Measurements from ENCODE around the gene GAK. TPM values are rescaled to one million over a fixed set of nuclear protein-coding genes. Genes with fewer than 3 reads are reported as not detected.

GAK gene
- total and polyA plus RNA-seq, 2 of the 4 experiments (the other 2 are of a cell fraction): 45.1 to 133 TPM

- in situ Hi-C loops (cut with MboI; ENCODE audit: low sequenced_read_pairs): no loop called here
- no peak overlapping the region for H3K23ac ChIP-seq (ENCODE audit: low read depth, low read length)
- H2AK9ac ChIP-seq (replicated peaks; ENCODE audit: low read depth, low read length, poor library complexity): no peak overlapping the region
- no peak overlapping the region for H3K4me2 ChIP-seq (ENCODE audit: low read depth, low read length)
- no peak overlapping the region for H2BK5ac ChIP-seq (ENCODE audit: low read depth, low read length, poor library complexity, severe bottlenecking)
- H2AK5ac ChIP-seq (ENCODE audit: low read depth, low read length): no peak overlapping the region
- H2BK120ac ChIP-seq (ENCODE audit: low read depth, low read length): no peak overlapping the region
- POLR2A ChIA-PET (ENCODE audit: unreplicated experiment): no interaction called here
- CTCF ChIA-PET: no interaction called here
- DNase-seq (no peak), ATAC-seq (ENCODE audit: low read depth) (no peak)
- no peak overlapping the region for H2BK20ac ChIP-seq (ENCODE audit: low read depth, low read length)
- WGBS, 2 experiments (ENCODE audit: extremely low coverage in 2 of 2, insufficient read length in 1 of 2): 63% methylated on average over 3 of the region's 7 CpGs; no CpG with 5 or more reads in 1 of the 2 experiments
- H3K56ac ChIP-seq (ENCODE audit: extremely low read depth, insufficient read depth, low read length): no peak overlapping the region
- no TSS peak for BruUV-seq (replicated peaks)
- no peak overlapping the region for H3K18ac ChIP-seq (ENCODE audit: low read depth, low read length)
- H3K4me1 ChIP-seq (ENCODE audit: control insufficient read depth, insufficient read depth, low read length): no peaks in the 10 kb centered on the region
- intact Hi-C loops (cut with micrococcal nuclease): no loop called here
- peaks cover 3% of the 10 kb centered on the region; the same call in 1 of the 2 replicates for H4K20me1 ChIP-seq (ENCODE audit: insufficient read depth, low read length)
- no peak overlapping the region for H3K4ac ChIP-seq (ENCODE audit: low read depth, low read length)
- no peak overlapping the region for H3K9ac ChIP-seq (ENCODE audit: low read depth, low read length)
- H3K14ac ChIP-seq (replicated peaks; ENCODE audit: low read depth, low read length): no peak overlapping the region
- no peak overlapping the region for H4K91ac ChIP-seq (ENCODE audit: insufficient read depth, low read depth, low read length)
- H3K79me1 ChIP-seq (ENCODE audit: low read depth in 1 of 2, low read length in 2 of 2): no peaks in the 10 kb centered on the region
- no peaks in the 10 kb centered on the region for H3K36me3 ChIP-seq (ENCODE audit: control insufficient read depth, insufficient read depth, low read length)
- no peak overlapping the region for H2AFZ ChIP-seq (replicated peaks; ENCODE audit: low read length, poor library complexity)
- dilution Hi-C loops (cut with HindIII; ENCODE audit: low sequenced_read_pairs, unreplicated experiment): no loop called here
- peaks cover 40% of the 10 kb centered on the region for H3K27me3 ChIP-seq (ENCODE audit: control insufficient read depth, insufficient read depth, low read length)
- no peak overlapping the region for H4K8ac ChIP-seq (ENCODE audit: low read depth in 2 of 2, low read length in 2 of 2)
- TF ChIP-seq USF2 (IDR thresholded peaks at IDR 0.05; ENCODE audit: low read depth, low read length) (no peak), CHD1 (IDR thresholded peaks at IDR 0.05; ENCODE audit: low read depth, low read length) (no peak), MAFK (IDR thresholded peaks at IDR 0.05; ENCODE audit: low read depth, low read length) (no peak), CEBPB (IDR thresholded peaks at IDR 0.05; ENCODE audit: low read depth, low read length) (no peak)
- no peak overlapping the region for H2BK15ac ChIP-seq (ENCODE audit: low read depth, low read length)
- no peak overlapping the region for H4K5ac ChIP-seq (ENCODE audit: low read depth, low read length)
- no peak overlapping the region for H3K4me3 ChIP-seq (ENCODE audit: insufficient read depth, low read depth, low read length)
- no peak overlapping the region for H3K27ac ChIP-seq (ENCODE audit: insufficient read depth, low read length)
- peaks cover 5% of the 10 kb centered on the region for H3K9me3 ChIP-seq (ENCODE audit: control insufficient read depth, insufficient read depth, low read length)
- H3K9me1 ChIP-seq (ENCODE audit: insufficient read depth, low read length): no peaks in the 10 kb centered on the region
Measured at GRCh38 chr4:832108-832507, 100.0 kb downstream of the GAK start.

All from IMR-90 (cell line).